ENCODE results near the gene SPOCK3. TPM values are rescaled to one million over a fixed set of nuclear protein-coding genes. Genes with fewer than 3 reads are reported as not detected.

The SPOCK3 gene
- total and polyA plus RNA-seq, 2 donors (not counting 3 experiments of a cell fraction or from before 2014, with no cell fraction given), result 0.10 TPM; not detected in 1

DNA sequence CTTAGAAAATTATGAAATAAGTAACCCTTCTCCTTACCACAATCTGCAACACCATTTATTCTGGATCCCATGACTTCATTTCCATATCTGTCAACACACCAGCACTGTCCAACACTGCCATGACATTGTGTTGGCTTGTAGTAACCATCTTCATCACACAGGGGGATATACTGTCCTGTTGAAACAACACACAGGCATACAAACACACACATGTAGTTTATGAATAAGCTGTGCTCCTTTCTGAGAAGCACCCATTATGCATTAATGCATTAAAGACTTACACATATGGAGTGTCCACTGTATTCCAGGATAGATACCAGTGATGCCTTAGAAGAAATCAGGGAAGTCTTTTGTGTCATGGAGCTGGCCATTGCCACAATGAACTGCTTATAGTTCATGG is 496.9 kb downstream of the SPOCK3 start:
- Histone ChIP-seq H3K27me3 (ENCODE audit: control insufficient read depth in 2 of 2, insufficient read depth in 2 of 2, low read length in 2 of 2) (no peaks in the 10 kb centered on the region), H3K27ac (ENCODE audit: insufficient read depth, low read depth, low read length) (no peak overlapping the region), H3K9ac (replicated peaks; ENCODE audit: extremely low read depth, insufficient read depth, low read length) (no peak overlapping the region), H3K4me3 (replicated peaks in 1 of 3; ENCODE audit: insufficient read depth in 1 of 3, low read depth in 1 of 3, low read length in 3 of 3) (no peak overlapping the region), H2AFZ (ENCODE audit: low read depth, low read length) (no peak overlapping the region), H3K36me3 (ENCODE audit: control insufficient read depth in 2 of 2, extremely low read depth in 1 of 2, insufficient read depth in 2 of 2, low read length in 2 of 2) (no peaks in the 10 kb centered on the region), H4K20me1 (replicated peaks; ENCODE audit: control insufficient read depth, extremely low read depth, insufficient read depth, low read length) (no peaks in the 10 kb centered on the region), H3K4me2 (ENCODE audit: insufficient read depth, low read length) (no peak overlapping the region), H3K4me1 (ENCODE audit: control insufficient read depth, extremely low read depth, insufficient read depth, low read length) (no peaks in the 10 kb centered on the region), H3K9me3 (replicated peaks; ENCODE audit: control insufficient read depth, insufficient read depth, low read length) (no peaks in the 10 kb centered on the region), H3K79me2 (ENCODE audit: control insufficient read depth, insufficient read depth, low read length) (no peaks in the 10 kb centered on the region), H3K9me1 (replicated peaks; ENCODE audit: control insufficient read depth, extremely low read depth, insufficient read depth, low read length) (no peaks in the 10 kb centered on the region)
- CTCF ChIA-PET, result no interaction called here
- FAIRE-seq, result no peak
- intact Hi-C loops (cut with micrococcal nuclease) (no loop called here), dilution Hi-C loops (cut with MboI; ENCODE audit: extremely low pct_ligation_motif_present, low sequenced_read_pairs) (no loop called here)
- TF ChIP-seq POLR2A (IDR thresholded peaks at IDR 0.05; ENCODE audit: low read depth, low read length) (no peak), MYC (IDR thresholded peaks at IDR 0.05; ENCODE audit: low read depth, low read length) (no peak), GATA2 (IDR thresholded peaks at IDR 0.05; ENCODE audit: insufficient read depth, insufficient read length, low read depth, low read length) (no peak), POLR2AphosphoS5 (IDR thresholded peaks at IDR 0.05; ENCODE audit: insufficient read depth, low read depth, low read length) (no peak), FOS (IDR thresholded peaks at IDR 0.05; ENCODE audit: borderline replicate concordance, insufficient read depth, low read length) (no peak)
- TF ChIP-seq, protein P1, sequence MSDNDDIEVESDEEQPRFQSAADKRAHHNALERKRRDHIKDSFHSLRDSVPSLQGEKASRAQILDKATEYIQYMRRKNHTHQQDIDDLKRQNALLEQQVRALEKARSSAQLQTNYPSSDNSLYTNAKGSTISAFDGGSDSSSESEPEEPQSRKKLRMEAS (IDR thresholded peaks at IDR 0.05; ENCODE audit: insufficient read depth, insufficient read length), result no peak
- POLR2A ChIA-PET, result no interaction called here
- no TSS peak for BruUV-seq (replicated peaks)
- DNase-seq (ENCODE audit: low read depth, low spot score), result no peak

DNA sequence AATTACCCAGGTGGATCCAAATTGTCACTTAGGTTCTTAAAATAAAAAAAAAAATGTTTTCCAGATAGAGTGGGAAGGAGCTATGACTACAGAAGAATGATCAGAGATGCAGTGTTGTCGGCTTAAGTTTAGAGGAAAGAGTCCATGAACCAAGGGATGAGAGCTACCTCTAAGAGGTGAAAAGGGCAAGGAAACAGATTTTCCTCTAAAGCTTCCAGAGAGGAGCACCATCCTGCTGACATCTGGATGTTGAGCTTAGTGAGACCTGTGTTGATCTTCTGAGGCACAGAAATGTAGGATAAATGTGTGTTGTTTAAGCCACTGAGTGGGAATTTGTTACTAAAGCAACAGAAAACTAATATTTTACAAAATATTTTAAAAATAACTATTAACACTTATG is 498.7 kb downstream of the SPOCK3 start:
- H3K4me3 ChIP-seq (replicated peaks in 1 of 3; ENCODE audit: insufficient read depth in 1 of 3, low read depth in 1 of 3, low read length in 3 of 3), result no peak overlapping the region
- H3K4me1 ChIP-seq (ENCODE audit: control insufficient read depth, extremely low read depth, insufficient read depth, low read length), result no peaks in the 10 kb centered on the region
- intact Hi-C loops (cut with micrococcal nuclease), result no loop called here
- no peak overlapping the region for H2AFZ ChIP-seq (ENCODE audit: low read depth, low read length)
- no peak overlapping the region for H3K4me2 ChIP-seq (ENCODE audit: insufficient read depth, low read length)
- dilution Hi-C loops (cut with MboI; ENCODE audit: extremely low pct_ligation_motif_present, low sequenced_read_pairs), result no loop called here
- H3K9me1 ChIP-seq (replicated peaks; ENCODE audit: control insufficient read depth, extremely low read depth, insufficient read depth, low read length), result no peaks in the 10 kb centered on the region
- no TSS peak for BruUV-seq (replicated peaks)
- POLR2A ChIA-PET, result no interaction called here
- H3K36me3 ChIP-seq (ENCODE audit: control insufficient read depth in 2 of 2, extremely low read depth in 1 of 2, insufficient read depth in 2 of 2, low read length in 2 of 2), result no peaks in the 10 kb centered on the region
- no peaks in the 10 kb centered on the region for H3K27me3 ChIP-seq (ENCODE audit: control insufficient read depth in 2 of 2, insufficient read depth in 2 of 2, low read length in 2 of 2)
- no peak overlapping the region for H3K27ac ChIP-seq (ENCODE audit: insufficient read depth, low read depth, low read length)
- H3K9me3 ChIP-seq (replicated peaks; ENCODE audit: control insufficient read depth, insufficient read depth, low read length), result no peaks in the 10 kb centered on the region
- no peaks in the 10 kb centered on the region for H4K20me1 ChIP-seq (replicated peaks; ENCODE audit: control insufficient read depth, extremely low read depth, insufficient read depth, low read length)
- FAIRE-seq (no peak), DNase-seq (ENCODE audit: low read depth, low spot score) (no peak)
- no peak for TF ChIP-seq EZH2 (IDR thresholded peaks at IDR 0.05; ENCODE audit: borderline replicate concordance, low read depth, low read length, severe bottlenecking)
- no peak for TF ChIP-seq POLR2A (IDR thresholded peaks at IDR 0.05; ENCODE audit: low read depth, low read length)
- no peak for TF ChIP-seq FOS (IDR thresholded peaks at IDR 0.05; ENCODE audit: borderline replicate concordance, insufficient read depth, low read length)
- TF ChIP-seq POLR2AphosphoS5 (IDR thresholded peaks at IDR 0.05; ENCODE audit: insufficient read depth, low read depth, low read length), result no peak
- TF ChIP-seq, protein P2, sequence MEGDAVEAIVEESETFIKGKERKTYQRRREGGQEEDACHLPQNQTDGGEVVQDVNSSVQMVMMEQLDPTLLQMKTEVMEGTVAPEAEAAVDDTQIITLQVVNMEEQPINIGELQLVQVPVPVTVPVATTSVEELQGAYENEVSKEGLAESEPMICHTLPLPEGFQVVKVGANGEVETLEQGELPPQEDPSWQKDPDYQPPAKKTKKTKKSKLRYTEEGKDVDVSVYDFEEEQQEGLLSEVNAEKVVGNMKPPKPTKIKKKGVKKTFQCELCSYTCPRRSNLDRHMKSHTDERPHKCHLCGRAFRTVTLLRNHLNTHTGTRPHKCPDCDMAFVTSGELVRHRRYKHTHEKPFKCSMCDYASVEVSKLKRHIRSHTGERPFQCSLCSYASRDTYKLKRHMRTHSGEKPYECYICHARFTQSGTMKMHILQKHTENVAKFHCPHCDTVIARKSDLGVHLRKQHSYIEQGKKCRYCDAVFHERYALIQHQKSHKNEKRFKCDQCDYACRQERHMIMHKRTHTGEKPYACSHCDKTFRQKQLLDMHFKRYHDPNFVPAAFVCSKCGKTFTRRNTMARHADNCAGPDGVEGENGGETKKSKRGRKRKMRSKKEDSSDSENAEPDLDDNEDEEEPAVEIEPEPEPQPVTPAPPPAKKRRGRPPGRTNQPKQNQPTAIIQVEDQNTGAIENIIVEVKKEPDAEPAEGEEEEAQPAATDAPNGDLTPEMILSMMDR (IDR thresholded peaks at IDR 0.05; ENCODE audit: extremely low read depth in 1 of 2, insufficient read depth in 1 of 2, low read depth in 1 of 2, low read length in 2 of 2), result no peak
- TF ChIP-seq GATA2 (IDR thresholded peaks at IDR 0.05; ENCODE audit: insufficient read depth, insufficient read length, low read depth, low read length), result no peak
- no peak for TF ChIP-seq JUN (IDR thresholded peaks at IDR 0.05; ENCODE audit: borderline replicate concordance, insufficient read depth, insufficient read length, low read depth)
- TF ChIP-seq MYC (IDR thresholded peaks at IDR 0.05; ENCODE audit: low read depth, low read length), result no peak
- TF ChIP-seq, protein P1 (IDR thresholded peaks at IDR 0.05; ENCODE audit: insufficient read depth, insufficient read length), result no peak
- CTCF ChIA-PET, result no interaction called here
- no peak overlapping the region for H3K9ac ChIP-seq (replicated peaks; ENCODE audit: extremely low read depth, insufficient read depth, low read length)
- no peaks in the 10 kb centered on the region for H3K79me2 ChIP-seq (ENCODE audit: control insufficient read depth, insufficient read depth, low read length)
